Fibroblast of skin of left quadriceps (primary cell): ENCODE measurements around the gene CSNK2B.

Experiments
- DNase-seq, 2 experiments: peaks; one replicate each; pipeline ENCODE4 v3.0.0-alpha.2; 2013; ENCODE audit warnings: low read depth in 2 of 2

The CSNK2B gene

DNA sequence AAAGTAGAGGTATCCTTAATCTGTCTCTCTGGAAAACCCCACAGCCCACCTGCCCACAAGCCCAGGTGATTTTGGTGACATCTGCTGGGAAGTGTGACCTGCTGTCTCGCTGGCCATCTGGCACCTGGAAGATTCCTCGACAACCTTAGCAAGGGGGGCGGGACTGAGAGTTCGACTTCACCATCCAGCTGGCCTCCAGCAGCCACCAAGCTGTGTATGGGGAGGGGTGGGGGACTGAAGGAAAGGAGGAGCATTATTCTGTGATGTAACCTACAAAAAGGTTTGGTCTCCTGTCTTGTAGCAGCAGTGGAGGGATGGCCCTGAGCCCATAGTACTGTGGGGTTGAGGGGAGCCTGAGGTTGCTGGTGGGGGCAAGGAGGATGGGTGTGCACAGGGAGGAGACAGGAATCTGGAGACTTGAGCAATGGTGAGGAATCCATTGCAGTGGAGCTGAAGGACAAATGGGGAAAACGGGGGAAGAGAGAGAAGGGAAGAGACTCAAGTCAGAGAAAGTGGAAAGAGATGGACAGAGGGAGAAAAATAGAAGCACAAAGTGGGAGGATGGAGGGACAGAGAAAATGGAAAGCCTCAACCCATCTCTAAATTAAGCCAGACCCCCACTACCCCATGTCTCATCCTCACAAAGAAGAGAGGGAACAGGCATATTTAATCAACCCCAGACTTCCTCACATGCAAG is 44.8 kb downstream of the CSNK2B start:
- DNase-seq: no peak

DNA sequence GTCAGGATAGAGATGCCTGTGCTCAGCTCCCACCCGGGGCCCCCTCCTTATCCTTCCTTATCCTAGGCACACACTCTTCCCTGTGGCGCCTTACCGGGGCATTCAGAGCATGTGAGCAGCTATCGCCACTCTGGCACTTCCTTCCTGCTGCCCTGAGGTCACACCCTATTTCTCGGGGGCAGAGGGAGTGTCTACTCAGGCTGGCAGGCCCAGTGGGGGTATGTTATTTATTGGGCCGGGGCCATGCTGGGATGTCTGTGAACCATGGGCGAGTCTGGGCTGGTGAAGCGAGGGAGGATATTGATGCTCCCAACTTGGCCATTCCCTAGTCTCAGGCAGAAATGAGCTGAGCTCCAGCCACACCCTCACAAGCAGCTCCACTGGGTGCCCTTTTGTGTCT is 45.4 kb downstream of the CSNK2B start:
- DNase-seq: no peak

DNA sequence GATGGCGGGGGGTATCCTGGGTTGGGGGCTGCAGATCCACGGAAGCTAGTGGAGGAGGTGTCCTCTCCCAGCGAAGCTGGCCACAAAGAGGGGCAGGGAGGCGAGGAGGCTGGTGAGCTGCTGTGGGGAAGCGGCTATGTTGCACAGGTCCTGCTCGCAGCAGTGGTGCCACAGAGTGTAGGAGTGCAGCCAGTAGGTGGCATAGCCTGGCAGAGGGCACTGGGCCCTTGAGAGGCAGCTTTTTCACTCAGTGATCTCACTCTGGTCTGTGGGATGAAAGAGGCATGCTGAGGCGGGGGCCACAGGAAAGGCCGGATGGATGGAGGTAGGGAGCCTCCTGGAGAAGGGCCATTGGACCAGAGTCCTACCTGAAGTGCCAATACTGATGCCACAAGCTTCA is 46.4 kb downstream of the CSNK2B start:
- DNase-seq: no peak

DNA sequence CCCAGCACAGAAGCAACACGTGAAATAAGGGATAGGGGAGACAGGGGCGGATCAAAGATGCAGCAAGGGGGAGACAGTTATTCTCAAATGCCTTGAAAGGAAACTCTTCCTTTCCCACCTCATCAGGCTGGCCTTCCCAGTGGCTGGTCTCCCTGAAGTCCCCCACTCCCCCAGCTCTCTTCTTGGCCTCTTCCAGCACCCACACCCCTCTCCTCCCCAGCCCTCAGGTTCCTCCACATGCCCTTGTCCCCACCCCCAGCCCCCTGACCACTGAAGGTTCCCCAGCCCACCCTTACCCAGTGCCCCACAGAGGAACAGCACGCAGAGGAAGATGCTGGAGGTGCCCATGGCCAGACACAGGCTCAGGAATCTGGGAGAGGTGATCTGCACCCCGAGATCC is 47.6 kb downstream of the CSNK2B start:
- no peak for DNase-seq

DNA sequence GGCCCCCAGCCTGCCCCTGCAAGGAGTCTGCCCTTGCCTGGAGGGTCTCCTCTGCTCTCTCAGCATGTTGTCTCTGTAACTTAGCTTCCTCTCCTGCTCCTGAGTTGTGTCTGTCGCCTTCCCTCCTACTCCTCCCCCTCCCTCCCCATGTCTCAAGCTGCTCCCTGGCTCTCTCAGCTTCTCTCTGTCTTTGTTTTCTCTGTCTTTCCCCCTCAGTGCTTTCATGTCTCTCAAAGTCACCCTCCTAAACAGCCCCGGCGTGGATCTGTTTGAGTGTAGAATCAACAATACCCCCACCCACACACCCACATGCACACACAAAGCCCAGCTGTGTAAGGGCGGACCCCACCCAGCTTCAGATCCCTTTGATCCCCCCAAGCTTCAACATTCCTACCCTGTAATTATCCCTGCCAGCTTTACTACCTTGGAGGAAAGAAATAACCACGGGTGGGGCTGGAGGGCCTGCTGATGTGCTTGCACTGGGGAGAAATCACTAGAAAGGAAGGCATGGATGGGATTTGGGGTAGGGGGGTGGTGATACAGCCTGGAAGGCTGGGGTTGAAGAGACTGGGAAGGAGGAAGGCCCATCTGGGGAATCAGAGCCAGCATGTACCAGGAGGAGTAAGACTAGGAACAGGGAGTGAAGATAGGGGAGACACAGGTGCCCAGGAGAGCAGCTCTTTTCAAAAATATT is 48.3 kb downstream of the CSNK2B start:
- no peak for DNase-seq

DNA sequence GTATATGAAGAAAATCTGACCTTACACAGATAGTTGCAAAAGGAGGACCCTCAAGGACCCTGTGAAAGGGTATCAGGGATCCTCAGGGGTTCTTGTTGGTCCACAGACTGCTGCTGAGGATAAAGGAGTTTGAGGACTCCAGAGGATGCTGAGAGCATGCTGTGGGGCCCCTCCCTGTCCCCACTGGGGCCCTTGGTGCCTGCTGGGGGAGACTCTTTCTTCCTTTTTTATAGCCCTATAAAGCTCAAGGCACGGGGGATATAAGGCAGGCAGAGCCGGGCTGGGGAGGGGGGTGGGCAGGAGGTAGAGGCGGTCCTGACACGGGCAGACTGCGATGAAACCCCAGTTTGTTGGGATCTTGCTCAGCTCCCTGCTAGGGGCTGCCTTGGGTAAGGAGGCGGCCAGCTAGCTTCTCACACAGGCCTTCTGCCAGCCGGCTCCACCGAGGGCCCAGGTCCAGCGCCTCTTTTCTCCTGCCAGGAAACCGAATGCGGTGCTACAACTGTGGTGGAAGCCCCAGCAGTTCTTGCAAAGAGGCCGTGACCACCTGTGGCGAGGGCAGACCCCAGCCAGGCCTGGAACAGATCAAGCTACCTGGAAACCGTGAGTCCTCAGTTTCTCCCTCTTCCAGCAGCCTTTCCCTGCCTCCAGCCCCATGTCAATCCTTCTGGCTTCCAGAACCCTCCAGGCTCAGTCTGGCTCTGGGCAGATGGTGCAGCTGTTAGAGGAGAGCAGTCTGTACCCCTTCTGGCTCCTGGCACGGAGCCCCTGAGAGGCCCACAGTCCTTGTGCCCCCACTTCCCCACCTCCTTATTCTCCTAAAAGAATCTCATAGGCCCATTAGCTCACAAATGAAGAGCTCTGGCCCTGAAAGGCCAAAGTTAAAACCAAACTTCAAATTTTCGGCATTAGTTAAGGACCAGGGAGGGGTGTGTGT is 49.4 kb downstream of the CSNK2B start, which contains the start of gene LY6G6D:
TSS of gene LY6G6D (plus strand) at position 327 of the 937 bp plus-strand sequence. CDS start at position 335, 8 bp downstream.
- no peak for DNase-seq

DNA sequence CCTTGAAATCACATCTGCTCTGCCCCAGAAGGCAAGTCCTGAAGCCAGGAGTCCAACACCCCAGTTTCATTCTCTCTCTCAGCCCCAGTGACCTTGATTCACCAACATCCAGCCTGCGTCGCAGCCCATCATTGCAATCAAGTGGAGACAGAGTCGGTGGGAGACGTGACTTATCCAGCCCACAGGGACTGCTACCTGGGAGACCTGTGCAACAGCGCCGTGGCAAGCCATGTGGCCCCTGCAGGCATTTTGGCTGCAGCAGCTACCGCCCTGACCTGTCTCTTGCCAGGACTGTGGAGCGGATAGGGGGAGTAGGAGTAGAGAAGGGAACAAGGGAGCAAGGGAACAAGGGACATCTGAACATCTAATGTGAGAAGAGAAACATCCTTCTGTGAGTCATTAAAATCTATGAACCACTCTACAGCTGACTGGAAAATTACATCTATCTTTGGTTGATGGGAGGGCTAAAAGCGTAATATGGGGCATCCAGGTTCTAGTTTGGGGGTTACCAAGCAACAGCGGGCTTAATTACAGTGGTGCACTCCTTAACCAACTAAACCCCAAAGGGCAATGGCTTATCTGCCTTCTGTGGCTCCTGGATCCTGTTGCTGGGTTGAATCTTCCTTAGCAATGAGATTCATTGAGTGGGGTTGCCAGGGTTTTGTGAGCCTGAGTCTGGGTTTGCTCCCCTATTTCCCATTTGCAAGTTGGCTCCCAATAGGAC is 51.8 kb downstream of the CSNK2B start:
- no peak for DNase-seq

DNA sequence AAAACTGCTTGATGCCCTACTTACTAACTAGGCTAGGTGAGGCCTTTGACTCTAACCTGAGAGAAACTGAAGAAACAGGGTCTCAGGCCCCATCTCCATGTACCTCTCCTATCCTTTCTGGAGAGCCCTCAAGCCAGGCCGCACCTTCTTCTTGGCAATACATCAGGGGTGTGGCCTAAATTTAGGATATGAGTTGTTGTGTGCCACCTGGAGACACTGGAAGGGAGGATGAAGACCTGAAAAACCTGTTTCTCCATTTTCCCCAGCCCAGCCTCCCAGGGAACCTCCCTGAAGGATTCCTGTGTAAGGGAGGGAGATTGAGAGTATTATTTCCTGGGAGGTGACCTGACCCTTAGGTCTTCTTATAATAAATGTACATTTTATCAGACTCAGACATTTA is 52.4 kb downstream of the CSNK2B start:
- no peak for DNase-seq

DNA sequence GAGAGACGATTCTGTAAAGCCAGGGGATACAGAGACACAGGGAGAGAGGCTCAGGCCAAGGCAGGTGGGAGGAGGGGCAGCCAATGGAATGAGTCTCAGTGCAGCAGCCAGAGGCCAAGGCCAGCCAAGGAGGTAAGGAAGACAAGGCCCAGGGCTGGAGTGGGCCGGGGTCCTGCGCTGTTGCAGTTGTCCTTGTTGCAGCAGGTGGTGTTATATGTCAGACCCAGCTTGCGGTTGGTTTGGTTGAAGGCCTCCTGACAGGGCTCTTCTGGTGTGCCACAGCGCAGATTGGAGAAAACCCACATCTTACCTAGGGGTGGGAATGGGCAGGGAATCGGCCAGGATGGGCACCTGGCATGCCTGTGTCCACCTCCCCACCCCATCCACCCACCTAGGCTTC is 53.1 kb downstream of the CSNK2B start:
- DNase-seq: no peak
